HG03196 (cell line): ENCODE data around the gene TNFAIP8.

Experiments
- ATAC-seq: cut with Tn5 transposase; IDR thresholded peaks from one replicate; pipeline ENCODE4 v1.9.1; 2021; ENCODE audit not compliant: unreplicated experiment

Gene TNFAIP8

DNA sequence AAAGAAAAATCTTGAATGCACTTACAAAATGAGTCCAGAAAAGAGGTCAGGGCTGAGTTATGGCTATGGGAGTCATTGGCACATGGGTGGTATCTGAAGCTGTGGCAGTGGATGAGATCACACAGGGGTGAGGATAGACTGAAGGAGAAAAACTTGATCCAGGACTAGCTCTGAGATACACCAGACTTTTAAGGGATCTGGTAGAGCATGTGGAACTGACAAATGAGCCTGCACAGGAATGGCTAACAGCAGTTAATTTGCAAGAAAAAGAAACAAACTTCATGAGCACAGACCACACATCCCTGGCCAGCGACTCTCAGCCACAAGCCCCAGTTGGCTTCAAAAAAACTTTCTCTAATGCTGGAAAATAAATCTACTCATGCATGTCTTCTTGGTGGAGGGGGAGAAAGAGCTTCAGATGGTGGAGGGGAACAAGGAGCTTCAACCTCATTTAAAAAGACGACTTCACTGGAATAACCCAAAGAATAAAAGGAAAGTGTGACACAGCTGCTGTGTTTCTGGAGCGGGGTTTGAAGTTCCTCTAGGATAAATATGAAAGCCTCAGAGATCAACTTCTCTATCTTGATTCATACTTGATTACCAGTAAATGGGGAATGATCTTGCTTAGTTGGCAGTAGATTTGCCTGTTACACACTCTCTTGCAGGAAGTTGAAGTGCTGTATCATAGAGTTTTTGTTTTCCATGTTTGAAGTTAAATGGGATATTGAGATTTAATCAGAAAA lies 33.6 kb downstream of the TNFAIP8 start:
- no peak for ATAC-seq

DNA sequence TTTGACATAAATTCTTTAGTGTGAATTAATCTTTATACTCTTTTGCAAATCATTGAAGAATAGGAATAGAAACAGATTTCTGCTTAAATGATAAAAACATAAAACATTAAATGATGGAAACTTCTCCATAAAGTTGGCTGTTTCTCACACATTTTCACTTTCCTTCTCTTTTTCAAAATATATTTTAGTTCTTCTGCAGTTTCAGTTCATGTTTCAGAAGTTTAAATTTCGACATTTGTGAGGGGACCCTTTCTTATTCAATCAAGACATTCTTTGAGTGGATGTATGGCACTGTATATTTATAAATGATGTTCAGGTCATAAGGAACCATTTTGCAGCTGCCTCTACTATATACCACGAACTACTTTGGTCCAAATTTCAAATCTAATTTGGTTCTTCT lies 34.6 kb downstream of the TNFAIP8 start:
- ATAC-seq, result no peak

DNA sequence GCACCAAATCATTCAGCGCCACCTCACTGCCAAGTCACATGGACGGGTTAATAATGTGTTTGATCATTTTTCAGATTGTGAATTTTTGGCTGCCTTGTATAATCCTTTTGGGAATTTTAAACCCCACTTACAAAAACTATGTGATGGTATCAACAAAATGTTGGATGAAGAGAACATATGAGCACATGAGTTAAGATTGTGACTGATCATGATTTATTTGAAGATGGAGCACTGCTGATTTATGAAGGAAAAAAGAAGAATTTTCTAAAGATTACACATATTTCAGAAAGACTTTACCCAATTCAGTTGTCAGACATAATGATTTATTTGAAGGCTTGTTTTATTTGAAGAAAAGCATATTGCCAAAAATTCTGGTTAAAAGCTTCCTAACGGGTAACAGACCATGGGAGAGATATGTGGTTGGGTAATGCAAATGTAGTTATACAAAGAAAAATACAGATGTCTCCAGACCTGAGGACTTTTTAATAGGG lies 37.4 kb downstream of the TNFAIP8 start:
- no peak for ATAC-seq

DNA sequence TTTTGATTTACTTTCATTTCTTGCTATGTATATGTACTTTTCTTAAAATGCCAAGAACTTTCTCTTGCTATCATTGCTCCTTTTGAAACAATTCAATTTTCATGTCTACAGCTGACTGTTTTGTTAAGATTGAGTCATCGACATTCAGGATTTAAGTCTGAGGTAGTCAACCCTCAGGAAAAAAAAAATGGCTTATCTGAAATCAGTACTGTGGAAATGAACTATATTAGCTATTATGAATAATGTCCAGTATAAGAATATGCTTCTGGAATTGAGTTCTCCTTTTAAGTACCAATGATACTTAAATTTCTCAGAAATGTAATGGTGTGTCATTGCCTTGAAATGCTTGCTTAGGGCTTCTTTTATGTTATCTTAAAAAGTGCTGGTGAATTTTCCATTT lies 37.9 kb downstream of the TNFAIP8 start:
- no peak for ATAC-seq

DNA sequence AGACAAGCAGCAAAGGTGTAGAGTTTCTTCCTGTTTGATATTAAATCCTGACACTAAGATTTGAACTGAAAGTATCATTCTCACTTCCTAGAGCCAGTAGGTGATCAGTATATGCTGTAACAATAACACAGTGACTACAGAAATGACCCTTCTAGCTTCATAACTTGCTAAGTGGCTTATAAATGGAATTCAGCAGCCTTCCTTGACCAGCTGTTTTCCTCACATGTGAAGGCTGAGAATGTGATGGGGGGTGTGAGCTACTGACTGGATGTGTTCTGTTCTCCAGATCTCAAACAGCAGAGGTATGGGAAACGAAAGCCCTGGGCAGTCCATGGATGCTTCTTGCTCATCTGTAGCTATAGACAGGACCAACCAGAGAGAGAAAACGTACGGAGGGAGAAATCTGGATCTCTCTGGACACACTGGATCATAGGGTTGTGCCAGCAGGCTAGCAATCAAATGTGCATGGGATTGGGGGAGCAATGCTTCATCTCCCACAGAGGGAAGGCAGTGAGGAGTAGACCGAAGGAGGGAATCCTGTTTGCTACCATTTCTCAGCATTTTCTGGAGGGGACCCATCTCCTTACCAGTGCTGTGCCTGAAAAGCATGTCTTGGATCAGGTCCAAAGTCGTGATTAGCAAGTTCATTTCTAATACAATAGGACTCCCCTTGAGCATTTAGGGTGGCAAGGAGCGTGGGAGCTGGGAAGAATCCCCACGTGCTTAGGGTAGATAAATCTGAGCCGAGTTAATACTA lies 39.4 kb downstream of the TNFAIP8 start:
- peak; percentile 70 for ATAC-seq

DNA sequence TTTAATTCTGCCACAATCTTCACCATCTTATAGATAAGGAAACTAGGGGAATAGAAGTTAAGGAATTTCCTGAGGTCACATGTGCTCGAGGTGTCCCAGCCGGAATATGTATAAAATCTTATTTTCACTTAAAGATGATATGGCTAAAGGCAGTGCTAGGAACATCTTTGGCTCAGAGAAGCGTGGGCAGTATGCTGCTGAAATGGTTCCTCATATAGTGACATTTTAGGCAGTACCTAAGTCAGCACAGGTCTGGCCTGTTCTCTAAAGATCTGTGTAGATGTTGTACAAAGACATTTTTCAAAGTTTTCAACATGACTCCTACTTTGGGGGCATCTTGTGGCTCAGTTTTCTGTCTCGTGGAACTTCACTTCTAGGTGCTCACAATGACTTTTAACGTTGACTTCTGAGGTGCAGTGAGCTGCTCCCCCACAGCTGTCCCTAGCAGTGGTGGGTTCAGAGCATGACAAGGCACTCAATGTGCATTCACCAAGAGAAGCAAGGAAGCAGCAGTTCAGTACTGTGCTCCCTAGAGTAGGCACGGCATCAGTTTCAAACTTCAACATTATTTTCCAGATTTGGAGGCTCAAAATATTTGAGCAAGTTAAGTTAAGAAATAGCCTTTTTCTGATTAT lies 40.3 kb downstream of the TNFAIP8 start:
- ATAC-seq, result no peak

DNA sequence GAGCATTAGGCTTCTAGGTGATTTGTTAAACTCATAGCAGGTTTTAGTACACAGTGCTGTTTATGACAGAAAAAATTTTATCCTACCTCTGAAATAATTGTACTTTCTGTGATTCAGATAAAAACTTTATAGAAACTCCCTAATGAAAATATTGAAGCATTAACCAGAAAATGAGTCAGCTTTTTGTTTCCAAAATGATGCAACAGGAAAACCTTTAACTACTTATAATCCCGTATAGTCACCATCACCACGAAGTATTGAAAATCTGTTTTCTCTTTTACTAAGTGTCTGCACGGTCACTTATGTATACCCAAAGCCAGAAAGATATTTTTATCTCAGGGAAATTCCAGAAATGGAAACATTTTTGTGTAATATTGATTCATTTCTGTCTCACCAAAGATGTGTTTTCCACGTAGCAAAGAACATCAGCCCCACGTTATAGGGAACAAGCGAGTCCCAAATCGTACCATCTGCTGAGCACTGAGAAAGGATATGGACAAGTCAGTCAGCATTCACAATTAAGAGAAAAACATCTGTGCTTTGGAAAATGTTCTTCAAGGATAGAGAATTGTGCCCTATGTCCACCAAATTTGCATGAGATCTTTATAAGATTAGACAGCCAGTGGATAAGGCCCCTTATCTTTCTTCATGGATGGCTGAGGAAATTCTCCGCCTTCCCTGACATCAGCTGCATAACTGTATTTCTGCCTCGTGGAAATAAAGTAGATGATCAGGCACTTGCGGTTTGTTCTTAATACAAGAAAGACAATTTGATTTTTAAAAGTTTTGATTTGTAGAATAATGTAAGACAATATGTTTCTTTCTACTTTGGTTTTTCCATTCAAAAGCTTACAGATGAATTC lies 41.9 kb downstream of the TNFAIP8 start:
- ATAC-seq, result peak; percentile 43

DNA sequence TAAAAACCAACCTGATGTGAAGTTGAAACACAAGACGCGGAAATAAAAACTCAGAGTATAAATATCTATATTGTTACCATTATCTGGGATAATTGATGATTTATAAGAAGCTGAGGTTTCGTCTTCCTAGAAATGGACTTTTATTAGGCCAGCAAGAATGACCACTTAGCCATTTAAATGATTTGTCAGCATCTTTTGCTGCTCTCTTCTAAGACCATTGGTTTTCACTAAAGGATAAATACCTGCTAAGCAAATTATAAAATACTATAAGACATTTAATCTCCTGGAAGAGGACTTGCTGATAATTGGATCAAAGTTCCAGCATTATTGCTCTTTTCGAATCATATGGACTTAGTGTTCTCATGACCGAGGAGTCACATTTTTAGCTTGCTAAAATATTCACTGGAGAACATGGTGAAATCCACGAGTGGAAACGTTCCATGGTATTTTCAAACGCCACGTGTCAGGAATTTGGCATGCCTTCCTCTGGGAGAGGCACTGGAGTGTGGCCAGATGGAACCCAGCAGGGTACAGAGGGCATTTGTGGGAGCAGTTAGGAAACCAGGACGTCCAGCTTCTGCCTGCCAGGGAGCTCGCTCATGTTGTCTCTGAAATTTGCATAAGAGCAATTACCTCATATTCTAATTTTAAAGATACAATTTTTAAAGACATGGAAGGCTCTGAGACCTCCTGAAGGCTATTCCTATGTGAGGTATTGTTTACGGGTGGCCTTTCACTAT lies 43.1 kb downstream of the TNFAIP8 start:
- no peak for ATAC-seq

DNA sequence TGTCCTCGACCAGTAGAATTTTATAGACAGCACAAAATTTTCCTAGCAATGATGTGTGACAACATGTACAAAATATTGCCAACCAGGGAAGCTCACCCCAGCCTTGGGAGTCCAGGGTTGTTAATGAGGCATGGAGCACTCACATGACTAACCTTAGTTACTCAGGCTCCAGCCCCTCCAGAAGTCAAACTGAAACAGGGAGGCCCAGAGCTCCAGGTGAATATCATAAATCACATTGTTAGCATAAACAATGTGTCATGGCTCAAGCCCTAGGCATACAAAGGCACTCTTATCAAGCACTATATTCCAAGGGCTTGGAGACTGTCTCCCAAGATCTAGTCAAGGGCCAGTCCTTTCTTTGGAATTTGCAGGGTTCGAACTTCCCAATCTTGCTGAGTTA lies 44.4 kb downstream of the TNFAIP8 start:
- no peak for ATAC-seq

DNA sequence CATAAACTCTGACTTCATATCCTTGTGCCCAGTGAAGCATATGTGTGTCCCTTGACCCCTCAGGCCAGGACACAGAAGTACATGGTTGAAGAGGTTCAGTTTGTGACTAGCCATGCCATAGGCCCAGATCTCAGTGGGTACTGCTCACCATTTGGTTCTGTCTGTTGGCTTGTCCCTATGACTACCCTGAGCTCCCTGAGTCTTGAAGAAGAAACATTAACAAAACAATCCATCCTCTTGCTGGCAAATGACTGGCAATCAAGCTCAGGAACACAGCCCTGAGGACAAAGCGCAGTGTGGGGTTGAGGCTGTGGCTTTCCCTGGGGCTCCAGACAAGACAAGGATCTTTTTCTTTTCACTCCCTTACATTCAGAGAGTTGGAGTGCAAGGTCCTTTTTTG lies 46.3 kb downstream of the TNFAIP8 start:
- ATAC-seq, result no peak

DNA sequence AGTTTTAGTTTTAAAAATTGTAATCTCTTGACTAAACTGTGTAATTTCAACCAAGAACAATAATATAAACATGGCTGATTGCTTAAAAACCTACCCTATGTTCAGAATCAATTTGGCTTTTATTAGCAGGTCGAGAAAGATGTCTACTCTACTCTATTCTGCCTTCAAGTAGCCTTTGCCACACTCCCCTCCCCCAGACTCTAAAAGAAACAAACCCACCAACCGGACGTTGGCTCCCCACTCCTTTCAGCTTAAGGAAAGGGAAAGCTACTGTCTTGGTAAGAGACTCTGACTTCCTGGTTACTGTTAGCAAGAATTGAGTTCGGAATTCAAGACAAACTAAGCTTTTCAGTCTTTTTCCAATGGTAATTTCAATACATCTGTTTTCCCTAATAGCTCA lies 46.7 kb downstream of the TNFAIP8 start:
- ATAC-seq, result no peak

DNA sequence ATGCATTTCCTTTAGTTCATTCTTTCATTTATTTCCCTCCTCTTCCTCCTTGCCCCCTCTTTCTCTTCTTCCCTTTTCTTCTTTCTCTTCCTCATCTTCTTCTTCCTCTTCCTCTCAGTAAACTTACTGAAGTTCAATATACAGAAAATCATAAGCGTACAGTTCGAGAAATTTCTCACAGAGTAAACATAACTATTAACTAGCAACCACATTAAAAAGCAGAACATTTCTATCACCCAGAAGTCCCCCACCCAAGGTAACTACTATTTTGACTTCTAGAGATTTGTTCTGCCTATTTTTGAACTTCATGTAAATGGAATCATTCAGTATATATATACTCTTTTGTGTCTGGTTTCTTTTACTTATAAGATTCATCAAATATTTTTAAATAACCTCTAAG lies 48.2 kb downstream of the TNFAIP8 start:
- ATAC-seq, result no peak

DNA sequence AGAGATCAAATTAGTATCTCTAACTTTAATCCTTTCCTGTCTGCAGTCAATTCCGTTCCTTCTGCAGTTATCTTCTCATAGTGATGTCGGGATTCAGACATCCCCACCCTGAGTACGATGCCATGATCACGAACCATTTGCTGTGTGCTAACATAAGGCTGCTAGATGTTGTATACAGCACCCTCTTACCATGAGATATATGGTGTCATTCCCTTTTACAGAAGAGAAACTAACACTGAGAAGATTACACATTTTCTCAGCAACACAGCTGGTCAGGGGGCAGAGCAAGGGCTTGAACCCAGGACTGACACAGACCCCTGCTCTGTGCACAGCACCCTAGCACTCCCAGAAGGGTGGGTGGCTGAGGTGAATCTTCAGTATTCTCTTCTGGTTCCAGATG lies 49.6 kb downstream of the TNFAIP8 start:
- ATAC-seq, result no peak

DNA sequence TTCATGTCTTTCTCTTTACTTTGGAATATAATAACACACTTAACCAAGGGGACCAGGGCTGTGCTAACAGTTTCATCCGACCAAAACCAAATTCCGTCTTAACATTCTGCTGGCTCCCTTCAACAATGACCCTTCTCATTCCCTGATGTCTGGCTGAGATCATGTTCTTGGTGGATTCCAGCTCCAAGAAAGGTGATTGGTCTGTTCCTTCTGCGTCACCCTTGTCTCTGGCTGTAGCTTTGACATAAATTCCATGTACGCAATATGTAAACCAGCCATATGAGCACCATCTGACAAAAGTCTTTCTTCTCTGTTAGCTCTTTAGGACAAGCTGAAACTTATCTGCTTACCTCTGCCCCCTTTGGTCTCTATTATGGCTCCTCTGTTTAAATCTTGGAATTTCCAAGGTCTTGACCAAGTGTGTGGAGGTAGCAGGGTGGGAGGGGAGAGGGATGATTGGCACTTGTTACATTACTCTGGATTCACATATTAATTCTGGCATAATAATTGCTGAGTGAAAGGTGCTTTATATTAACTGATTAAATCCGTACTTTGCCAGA lies 50.8 kb downstream of the TNFAIP8 start:
- no peak for ATAC-seq

DNA sequence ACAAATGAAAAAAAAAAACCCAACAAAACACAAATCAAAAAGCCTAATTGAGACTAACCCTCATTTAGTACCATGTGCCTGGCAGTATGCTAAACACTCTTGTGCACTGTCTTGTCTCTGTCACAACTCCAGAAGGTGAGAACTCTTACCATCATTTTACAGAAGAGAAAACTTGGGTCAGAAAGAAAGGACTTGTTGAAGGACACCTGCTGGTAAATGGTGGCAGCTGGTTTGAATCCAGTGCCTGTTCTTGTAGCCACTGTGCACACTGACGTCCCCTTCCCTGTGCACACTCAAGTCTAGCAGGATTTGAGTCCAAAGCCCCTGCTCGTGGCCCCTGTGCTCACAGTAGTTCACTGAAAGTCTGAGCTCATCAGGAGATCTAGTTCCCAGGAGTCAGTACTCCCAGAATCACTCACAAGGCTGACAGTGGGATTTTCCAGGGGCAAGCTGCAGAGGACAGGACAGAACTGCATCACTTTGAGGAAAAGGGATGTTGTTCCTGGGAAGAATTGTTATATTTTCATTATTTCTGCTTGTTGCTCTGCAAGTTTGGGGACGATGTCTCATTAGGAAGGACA lies 53.5 kb downstream of the TNFAIP8 start:
- peak; percentile 42 for ATAC-seq

DNA sequence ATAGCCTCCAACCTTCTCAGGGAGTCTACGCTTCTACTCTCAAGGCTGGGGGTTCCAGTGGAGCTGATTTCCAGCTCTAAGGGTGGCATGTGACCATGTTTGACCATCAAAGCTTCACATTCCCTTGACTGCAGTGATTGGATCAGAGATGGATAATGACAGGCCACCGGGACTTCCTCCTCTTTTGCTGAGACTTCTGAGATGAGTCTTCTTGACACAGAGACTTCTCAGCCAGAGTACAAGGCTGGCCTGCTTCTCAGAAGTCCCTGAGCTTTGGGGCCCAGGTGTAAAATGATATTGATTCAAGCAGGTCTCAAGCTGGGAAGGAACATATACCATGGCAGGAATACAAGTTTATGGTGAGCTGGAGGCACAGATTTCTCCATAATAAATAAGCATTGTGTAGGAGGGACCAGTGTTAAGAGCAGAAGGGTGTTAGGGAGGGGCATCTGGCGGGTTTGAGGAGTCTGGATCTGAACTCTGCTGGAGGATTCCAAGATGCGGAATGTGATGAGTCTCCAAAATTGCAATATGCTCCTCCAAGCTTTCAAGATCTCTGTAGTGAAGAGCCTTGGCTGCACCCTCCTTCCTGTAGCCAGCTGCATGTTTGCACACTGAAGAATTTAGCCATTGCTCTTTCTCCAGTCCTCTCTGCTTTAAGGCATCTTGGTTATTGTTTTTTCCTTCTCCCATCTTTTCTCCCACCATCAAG lies 54.8 kb downstream of the TNFAIP8 start:
- no peak for ATAC-seq

DNA sequence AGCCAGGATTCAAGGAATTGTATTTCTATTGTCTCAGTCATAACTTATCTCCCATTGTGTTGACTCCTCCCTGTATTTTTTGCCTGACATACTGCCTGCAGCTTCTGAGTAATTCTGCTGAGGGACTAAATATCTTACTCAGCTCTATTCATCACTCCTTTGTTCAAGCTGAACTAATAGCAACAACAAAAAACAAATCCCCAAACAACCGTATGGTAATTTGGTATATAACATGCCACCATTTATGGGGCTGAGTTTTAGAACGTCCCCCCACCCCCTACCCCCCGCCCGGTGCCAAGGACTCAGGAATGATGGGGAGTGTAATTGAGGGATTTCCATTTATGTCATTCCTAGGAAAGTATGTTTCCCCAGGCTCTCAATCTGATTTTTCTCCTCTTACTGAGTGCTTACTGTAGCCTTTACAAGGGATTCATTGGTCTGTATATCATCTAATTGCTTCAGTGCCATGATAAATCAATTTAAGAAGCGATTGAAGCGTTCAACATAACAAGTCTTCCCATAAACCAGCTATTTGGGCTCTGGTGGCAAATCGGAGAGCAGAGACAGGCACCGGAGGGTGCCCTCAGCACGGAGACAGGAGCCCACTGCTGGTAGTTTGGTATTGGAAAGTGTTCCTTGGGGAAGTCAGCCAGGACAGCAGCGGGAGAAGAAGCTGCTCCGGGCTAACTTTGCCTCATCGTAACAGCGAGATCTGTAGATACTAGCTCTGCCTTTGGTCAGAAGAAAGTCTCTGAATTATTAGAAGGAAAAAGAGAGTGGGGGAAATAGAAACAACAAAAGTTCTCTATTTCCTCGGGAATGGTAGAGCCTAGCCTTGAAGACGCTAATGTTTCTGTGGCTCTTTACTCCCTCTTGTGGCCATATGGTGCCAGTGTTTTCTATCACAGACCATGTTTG lies 55.8 kb downstream of the TNFAIP8 start:
- ATAC-seq, result peak; percentile 65
